Body of pancreas (tissue), 4 donors: ENCODE measurements around the gene HTT. TPM values are rescaled to one million over a fixed set of nuclear protein-coding genes. Genes with fewer than 3 reads are reported as not detected.

Experiments
- ATAC-seq: fragments of 150-250 bp; one replicate; pipeline ENCODE4 v1.9.1; 2016
- DNase-seq, 4 donors: peaks; one replicate each; pipeline ENCODE4 v3.0.0-alpha.2; 2019
- H3K27ac ChIP-seq, 4 donors: fragments of 200-600 bp; sonication (generic); 1 replicate in 3 of 4; 2 replicates in 1 of 4; pipeline versions ENCODE4 v1.5.1 to v1.6.1; 2016 to 2019; ENCODE audit warnings: mild to moderate bottlenecking in 1 of 4, mixed read lengths in 1 of 4, moderate library complexity in 1 of 4
- H3K27me3 ChIP-seq, 2 donors: fragments of 200-600 bp; sonication (generic); one replicate each; pipeline ENCODE4 v1.6.0; 2016; ENCODE audit warnings: mild to moderate bottlenecking in 1 of 2
- H3K36me3 ChIP-seq, 2 donors: fragments of 200-600 bp; sonication (generic); replicated peaks in 1 of 2; 2 replicates each; pipeline ENCODE4 v1.5.1; 2016; ENCODE audit warnings: low read depth in 2 of 2; ENCODE audit not compliant: insufficient read depth in 1 of 2
- H3K4me1 ChIP-seq: fragments of 200-600 bp; sonication (generic); one replicate; pipeline ENCODE4 v1.6.0; 2016
- H3K4me3 ChIP-seq, 2 donors: fragments of 200-600 bp; sonication (generic); 1 replicate in 1 of 2; 2 replicates in 1 of 2; pipeline ENCODE4 v1.5.1; 2016 to 2019
- H3K9me3 ChIP-seq, 3 donors: fragments of 200-600 bp; sonication (generic); 1 replicate in 2 of 3; 2 replicates in 1 of 3; pipeline ENCODE4 v1.5.1; 2016
- POLR2A ChIP-seq, 3 donors: fragments of 450-650 bp; IDR thresholded peaks; one replicate each; pipeline ENCODE4 v1.6.1; 2016; ENCODE audit warnings: antibody characterized with exemption in 3 of 3, mild to moderate bottlenecking in 2 of 3
- WGBS, 2 donors: methylation state at CpG; one replicate each; pipeline ENCODE4 v1.1.5; 2017; 5-methylcytosine and 5-hydroxymethylcytosine counted together
- intact Hi-C: fragments of 100-400 bp; cut with DNase I; formaldehyde crosslinking; loops from one replicate; pipeline ENCODE4 v1.15.1; 2023
- total RNA-seq, 2 donors: library from RNA; depleted of rRNA; stranded (reverse); fragments of >200 nt; gene quantifications; one replicate each; pipeline ENCODE4 v1.1.0, GENCODE V29; 2016
- TF ChIP-seq, protein P1 (sequence below), 7 experiments: fragments of 450-650 bp in 4 of 7; fragments of 200-600 bp in 3 of 7; sonication (generic) in 3 of 7; IDR thresholded peaks; one replicate each; pipeline ENCODE4 v1.5.1; 2016 to 2019; ENCODE audit warnings: antibody characterized with exemption in 7 of 7

Gene HTT
- total RNA-seq, 2 donors from 2014 or later = 40.5 to 115 TPM

DNA sequence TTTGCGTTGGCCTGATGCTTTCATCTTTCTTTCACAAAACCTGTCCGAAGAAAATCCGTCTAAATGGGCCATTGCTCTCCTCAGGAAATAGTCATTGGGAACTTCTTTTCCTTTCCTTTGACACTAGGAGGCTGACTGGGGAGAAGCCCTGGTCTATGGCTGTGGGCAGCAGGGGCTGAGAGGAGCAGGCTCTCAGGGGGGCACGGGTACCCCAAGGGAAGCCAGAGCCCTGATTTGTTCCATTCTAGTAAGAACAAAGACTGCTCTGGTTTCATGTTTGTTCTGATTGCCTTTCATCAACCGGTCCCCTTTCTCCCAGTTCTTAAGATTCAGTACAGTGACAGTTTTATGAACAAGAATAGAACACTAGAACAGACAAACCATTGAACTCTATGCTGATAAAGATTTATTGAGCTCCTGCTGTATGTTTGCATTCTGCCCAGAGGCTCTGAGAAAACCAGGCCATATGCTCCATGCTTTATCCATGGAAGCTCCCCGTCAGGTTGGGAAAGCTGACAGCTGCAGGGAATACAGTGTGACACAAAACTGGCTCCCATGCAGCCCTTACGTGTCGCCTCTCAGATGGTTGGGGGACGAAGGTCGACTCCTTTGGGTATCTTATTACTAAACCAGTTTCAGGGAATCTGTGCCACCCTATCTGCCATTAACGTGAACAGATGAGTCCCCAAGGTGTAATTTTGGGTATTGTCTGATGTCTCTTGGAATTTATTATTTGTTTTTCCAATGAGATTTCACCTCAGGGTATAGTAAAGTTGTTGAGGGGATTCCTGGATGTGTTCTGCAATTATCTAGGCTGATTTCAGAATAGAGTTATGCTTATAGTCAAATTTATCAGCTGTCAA is 102.1 kb downstream of the HTT start:
- Histone ChIP-seq H3K9me3 (no peaks in the 10 kb centered on the region), H3K4me1 (peaks cover 22% of the 10 kb centered on the region), H3K27me3 (no peaks in the 10 kb centered on the region), H3K27ac (peak overlapping the region; percentile 72 to 90 (median 82)), H3K36me3 (peaks cover 0 to 6% of the 10 kb centered on the region in 2 donors), H3K4me3 (no peak overlapping the region)
- WGBS, 2 donors = 45 to 49% methylated on average over 11 of the region's 11 CpGs
- intact Hi-C loops = no loop called here
- peak; percentile 90 to 95 (median 93) for DNase-seq
- peak in 2 of 3 donors; percentile 70 to 72 for TF ChIP-seq POLR2A (IDR thresholded peaks at IDR 0.05)
- TF ChIP-seq, protein P1, sequence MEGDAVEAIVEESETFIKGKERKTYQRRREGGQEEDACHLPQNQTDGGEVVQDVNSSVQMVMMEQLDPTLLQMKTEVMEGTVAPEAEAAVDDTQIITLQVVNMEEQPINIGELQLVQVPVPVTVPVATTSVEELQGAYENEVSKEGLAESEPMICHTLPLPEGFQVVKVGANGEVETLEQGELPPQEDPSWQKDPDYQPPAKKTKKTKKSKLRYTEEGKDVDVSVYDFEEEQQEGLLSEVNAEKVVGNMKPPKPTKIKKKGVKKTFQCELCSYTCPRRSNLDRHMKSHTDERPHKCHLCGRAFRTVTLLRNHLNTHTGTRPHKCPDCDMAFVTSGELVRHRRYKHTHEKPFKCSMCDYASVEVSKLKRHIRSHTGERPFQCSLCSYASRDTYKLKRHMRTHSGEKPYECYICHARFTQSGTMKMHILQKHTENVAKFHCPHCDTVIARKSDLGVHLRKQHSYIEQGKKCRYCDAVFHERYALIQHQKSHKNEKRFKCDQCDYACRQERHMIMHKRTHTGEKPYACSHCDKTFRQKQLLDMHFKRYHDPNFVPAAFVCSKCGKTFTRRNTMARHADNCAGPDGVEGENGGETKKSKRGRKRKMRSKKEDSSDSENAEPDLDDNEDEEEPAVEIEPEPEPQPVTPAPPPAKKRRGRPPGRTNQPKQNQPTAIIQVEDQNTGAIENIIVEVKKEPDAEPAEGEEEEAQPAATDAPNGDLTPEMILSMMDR (IDR thresholded peaks at IDR 0.05) = peak in 2 of 7 experiments; percentile 10 to 17
- peak; percentile 89 for ATAC-seq

DNA sequence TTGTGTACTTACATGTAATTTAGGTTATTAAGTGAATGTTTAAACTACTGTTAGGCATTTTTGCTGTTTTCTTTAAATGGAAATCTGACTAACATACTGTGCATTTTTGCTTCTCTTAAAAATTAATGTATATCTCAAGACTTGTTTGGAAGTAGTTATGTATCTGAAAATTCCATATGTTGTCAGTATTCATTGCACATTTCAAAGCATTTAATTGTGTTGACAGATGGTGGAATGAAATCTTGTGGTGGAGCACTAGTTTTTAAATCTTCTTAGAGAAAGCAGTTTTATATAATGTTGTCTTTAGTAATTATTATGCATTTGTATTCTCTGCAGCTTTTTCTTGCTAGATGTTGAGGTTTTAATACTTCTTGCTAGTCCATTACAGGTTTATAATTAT is 102.9 kb downstream of the HTT start:
- Histone ChIP-seq H3K4me1 (peaks cover 30% of the 10 kb centered on the region), H3K9me3 (no peaks in the 10 kb centered on the region), H3K4me3 (peak overlapping the region in 1 of 2 donors; percentile 12), H3K27ac (peak overlapping the region in 3 of 4 donors; percentile 80 to 90 (median 84)), H3K27me3 (no peaks in the 10 kb centered on the region), H3K36me3 (peaks cover 0 to 4% of the 10 kb centered on the region in 2 donors)
- ATAC-seq = no peak
- TF ChIP-seq, protein P1 (IDR thresholded peaks at IDR 0.05) = no peak
- intact Hi-C loops = no loop called here
- DNase-seq = no peak

DNA sequence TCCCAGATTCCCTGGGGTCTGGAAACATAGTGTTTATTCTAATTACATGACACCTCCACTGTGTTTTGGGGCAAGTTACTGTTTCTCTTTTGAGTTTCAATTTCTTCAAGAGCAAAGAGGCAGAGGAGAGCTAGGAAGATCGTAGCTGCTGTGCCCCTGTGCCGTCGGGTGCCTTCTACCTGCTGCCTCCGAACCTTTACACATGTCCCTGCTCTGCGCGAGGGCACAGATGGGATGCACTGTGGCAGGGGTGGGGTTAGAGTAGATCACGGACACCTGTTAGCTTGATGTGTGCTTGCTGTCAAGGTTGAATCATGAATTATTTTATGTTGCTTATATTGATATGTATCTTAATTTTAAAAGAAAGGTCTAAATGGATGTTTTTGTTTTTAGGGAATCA is 103.4 kb downstream of the HTT start:
- H3K27ac ChIP-seq = peak overlapping the region; percentile 80 to 93 (median 87)
- H3K4me3 ChIP-seq = peak overlapping the region in 1 of 2 donors; percentile 12
- 37 to 60% methylated on average over 7 of the region's 7 CpGs for WGBS, 2 donors
- TF ChIP-seq, protein P1 (IDR thresholded peaks at IDR 0.05) = no peak
- peak in 2 of 3 donors; percentile 23 to 37 for TF ChIP-seq POLR2A (IDR thresholded peaks at IDR 0.05)
- H3K36me3 ChIP-seq = peaks cover 0 to 1% of the 10 kb centered on the region in 2 donors
- ATAC-seq (peak; percentile 22), DNase-seq (peak; percentile 23 to 55 (median 31))
- no peaks in the 10 kb centered on the region for H3K27me3 ChIP-seq
- no peaks in the 10 kb centered on the region for H3K9me3 ChIP-seq
- peaks cover 35% of the 10 kb centered on the region for H3K4me1 ChIP-seq
- intact Hi-C loops = no loop called here

DNA sequence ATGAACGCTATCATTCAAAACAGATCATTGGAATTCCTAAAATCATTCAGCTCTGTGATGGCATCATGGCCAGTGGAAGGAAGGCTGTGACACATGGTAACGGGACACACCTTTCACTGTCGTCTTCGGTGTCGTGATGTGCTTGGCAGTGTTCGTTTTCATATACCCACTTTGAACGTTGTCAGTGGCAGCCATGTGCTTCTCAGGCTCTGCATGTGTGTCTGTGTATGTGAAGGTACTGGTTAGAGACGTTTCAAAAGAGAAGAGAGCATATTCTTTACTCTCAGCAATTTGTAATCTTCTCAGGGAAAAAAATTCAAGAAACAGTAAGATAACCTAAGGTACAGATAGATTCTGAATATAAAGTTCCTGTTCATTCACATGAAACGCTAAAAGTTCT is 103.9 kb downstream of the HTT start:
- Histone ChIP-seq H3K27ac (peak overlapping the region; percentile 80 to 93 (median 87)), H3K36me3 (no peaks in the 10 kb centered on the region), H3K27me3 (no peaks in the 10 kb centered on the region), H3K9me3 (no peaks in the 10 kb centered on the region), H3K4me3 (no peak overlapping the region), H3K4me1 (peaks cover 39% of the 10 kb centered on the region)
- intact Hi-C loops = no loop called here
- 36 to 51% methylated on average over 9 of the region's 9 CpGs for WGBS, 2 donors
- DNase-seq (no peak), ATAC-seq (no peak)
- TF ChIP-seq, protein P1 (IDR thresholded peaks at IDR 0.05) = no peak
- no peak for TF ChIP-seq POLR2A (IDR thresholded peaks at IDR 0.05)
